Stimulated activated naive CD8-positive, alpha-beta T cell treated with anti-CD3 and anti-CD28 coated beads, Interleukin-15, amount 100 ng/mL, for 72 hours (primary cell): ENCODE data around the gene MED16.
"Not testable (repeated sequence)": the region's sequence is repeated elsewhere in the genome, so short reads cannot be mapped to it uniquely, and the experiment has no call there.

Experiments used
- ATAC-seq: fragments of 150-1000 bp; cut with Tn5 transposase; 2 replicates; pipeline ENCODE4 v1.10.0; 2021; ENCODE audit warnings: mild to moderate bottlenecking, moderate library complexity
- DNase-seq, 2 donors: peaks; one replicate each; pipeline ENCODE4 v3.0.0; 2021 to 2022
- H3K27ac Mint-ChIP-seq, 2 donors: one replicate each; pipeline ENCODE4 v1.8.0; 2022; ENCODE audit warnings: mild to moderate bottlenecking in 2 of 2, mixed read lengths in 2 of 2, moderate library complexity in 2 of 2
- H3K27me3 Mint-ChIP-seq: one replicate; pipeline ENCODE4 v1.8.0; 2022; ENCODE audit warnings: mixed read lengths
- H3K4me1 Mint-ChIP-seq: one replicate; pipeline ENCODE4 v1.8.0; 2022; ENCODE audit warnings: mild to moderate bottlenecking, mixed read lengths
- H3K4me3 Mint-ChIP-seq, 2 donors: one replicate each; pipeline ENCODE4 v1.8.0; 2022; ENCODE audit warnings: mild to moderate bottlenecking in 2 of 2, mixed read lengths in 2 of 2, moderate library complexity in 1 of 2
- H3K9me3 Mint-ChIP-seq, 2 donors: one replicate each; pipeline ENCODE4 v1.8.0; 2022; ENCODE audit warnings: mixed read lengths in 2 of 2

The MED16 gene

DNA sequence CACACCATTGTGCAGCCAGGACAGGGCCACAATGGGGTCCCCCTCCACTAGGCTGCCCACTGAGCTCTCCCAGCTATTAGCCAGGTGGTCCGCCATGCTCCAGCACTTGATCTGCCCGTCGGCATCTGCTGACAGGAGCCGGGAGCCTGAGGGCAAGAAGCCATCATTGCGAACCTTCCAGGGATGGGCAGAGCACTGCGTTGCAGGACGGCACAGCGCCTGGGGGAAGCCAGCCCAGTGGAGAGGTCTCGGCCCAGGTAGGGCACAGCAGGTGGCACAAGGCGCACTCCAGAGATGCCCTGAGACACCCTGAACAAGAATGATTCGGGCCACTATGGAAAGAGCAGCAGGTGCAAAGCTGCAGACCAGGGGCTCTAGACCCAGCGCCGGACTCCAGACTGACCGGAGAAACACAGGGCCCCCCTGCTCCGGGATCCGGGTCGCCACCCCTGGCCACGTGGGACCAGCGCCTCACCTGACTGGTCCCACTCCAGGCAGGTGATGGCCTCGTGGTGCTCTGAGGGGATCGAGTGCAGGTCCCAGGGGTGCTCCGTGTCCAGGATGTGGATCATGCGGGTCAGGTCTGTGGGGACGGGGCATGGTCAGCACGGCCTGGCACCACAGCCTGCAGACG is 3.2 kb downstream of the MED16 start:
- Mint-ChIP-seq H3K9me3 (no peaks in the 10 kb centered on the region), H3K27me3 (no peaks in the 10 kb centered on the region), H3K27ac (no peak overlapping the region), H3K4me3 (no peak overlapping the region), H3K4me1 (peaks cover 27% of the 10 kb centered on the region)
- no peak for ATAC-seq
- DNase-seq, result no peak

DNA sequence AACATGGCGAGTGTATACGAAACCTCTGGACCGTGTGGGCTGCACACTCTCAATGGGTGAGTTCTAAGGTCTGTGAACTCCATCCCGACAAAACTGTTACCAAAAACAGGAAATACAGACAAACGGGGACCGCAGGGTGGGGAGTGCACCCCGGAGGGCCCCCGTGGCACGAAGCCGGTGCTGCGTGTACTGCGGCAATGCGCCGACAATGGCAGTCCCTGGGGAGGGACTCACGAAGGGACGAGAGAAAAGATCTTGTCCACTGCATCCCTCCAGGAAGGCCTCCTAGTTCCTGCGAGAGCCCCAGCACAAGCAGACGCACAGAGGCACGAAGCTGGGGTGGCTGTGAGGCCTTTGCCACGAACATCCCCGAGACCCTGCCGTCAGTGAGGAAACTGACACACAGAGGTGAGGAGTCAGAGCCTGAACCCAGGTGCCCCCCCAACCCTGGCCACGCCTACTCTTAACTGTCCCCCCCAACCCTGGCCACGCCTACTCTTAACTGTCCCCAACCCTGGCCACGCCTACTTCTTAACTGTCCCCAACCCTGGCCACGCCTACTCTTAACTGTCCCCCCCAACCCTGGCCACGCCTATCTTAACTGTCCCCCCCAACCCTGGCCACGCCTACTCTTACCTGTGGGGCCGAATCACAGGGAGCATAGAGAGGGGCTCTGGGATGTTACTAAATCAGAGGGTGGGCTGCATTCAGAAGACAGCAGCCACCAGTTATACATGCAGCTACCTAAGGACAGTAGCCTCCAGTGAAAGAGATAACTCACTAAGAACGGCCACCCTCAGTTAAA is 4.2 kb downstream of the MED16 start:
- no peak for DNase-seq
- Mint-ChIP-seq H3K4me1 (peaks cover 24% of the 10 kb centered on the region), H3K4me3 (no peak overlapping the region), H3K27me3 (no peaks in the 10 kb centered on the region), H3K27ac (no peak overlapping the region), H3K9me3 (no peaks in the 10 kb centered on the region)
- ATAC-seq, result no peak

DNA sequence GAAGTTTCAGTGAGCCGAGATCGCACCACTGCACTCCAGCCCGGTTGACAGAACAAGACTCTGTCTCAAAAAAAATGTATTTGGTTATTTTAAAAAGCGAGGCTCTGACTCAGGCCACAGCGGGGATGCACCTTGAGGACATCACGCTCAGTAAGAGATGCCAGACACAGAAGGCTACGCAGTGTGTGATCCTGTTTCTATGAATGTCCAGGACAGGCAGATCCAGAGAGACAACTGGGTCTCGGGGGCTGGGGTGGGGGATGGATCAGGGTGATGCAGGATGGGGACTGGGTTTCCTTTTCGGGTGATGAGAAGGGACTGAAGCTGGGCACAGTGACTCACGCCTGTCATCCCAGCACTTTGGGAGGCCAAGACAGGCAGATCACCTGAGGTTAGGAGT is 5.4 kb downstream of the MED16 start:
- DNase-seq, result no peak
- peaks cover 20% of the 10 kb centered on the region for H3K4me1 Mint-ChIP-seq
- no peaks in the 10 kb centered on the region for H3K9me3 Mint-ChIP-seq
- H3K4me3 Mint-ChIP-seq, result no peak overlapping the region
- ATAC-seq, result no peak
- H3K27me3 Mint-ChIP-seq, result no peaks in the 10 kb centered on the region
- peak overlapping the region in 1 of 2 donors; percentile 46 for H3K27ac Mint-ChIP-seq

DNA sequence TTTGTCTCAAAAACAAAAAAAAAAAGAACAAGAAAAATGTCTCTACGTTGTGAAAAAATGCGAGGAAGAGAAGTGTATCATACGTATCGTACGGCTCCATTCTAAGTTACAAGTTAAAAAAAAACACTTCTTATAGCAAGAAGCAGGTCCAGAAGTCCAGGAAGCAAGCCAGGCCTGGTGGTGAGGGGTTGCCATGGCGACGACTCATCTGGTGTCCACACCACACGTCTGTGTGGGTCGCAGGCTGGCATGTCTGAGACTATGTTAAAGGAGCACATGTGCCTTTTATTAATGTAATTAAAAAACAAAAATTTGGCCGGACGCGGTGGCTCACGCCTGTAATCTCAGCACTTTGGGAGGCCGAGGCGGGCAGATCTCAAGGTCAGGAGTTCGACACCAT is 5.9 kb downstream of the MED16 start:
- no peak for ATAC-seq
- H3K27me3 Mint-ChIP-seq, result no peaks in the 10 kb centered on the region
- H3K9me3 Mint-ChIP-seq, result no peaks in the 10 kb centered on the region
- H3K4me3 Mint-ChIP-seq, result no peak overlapping the region
- no peak overlapping the region for H3K27ac Mint-ChIP-seq
- no peak for DNase-seq
- H3K4me1 Mint-ChIP-seq, result peaks cover 16% of the 10 kb centered on the region

DNA sequence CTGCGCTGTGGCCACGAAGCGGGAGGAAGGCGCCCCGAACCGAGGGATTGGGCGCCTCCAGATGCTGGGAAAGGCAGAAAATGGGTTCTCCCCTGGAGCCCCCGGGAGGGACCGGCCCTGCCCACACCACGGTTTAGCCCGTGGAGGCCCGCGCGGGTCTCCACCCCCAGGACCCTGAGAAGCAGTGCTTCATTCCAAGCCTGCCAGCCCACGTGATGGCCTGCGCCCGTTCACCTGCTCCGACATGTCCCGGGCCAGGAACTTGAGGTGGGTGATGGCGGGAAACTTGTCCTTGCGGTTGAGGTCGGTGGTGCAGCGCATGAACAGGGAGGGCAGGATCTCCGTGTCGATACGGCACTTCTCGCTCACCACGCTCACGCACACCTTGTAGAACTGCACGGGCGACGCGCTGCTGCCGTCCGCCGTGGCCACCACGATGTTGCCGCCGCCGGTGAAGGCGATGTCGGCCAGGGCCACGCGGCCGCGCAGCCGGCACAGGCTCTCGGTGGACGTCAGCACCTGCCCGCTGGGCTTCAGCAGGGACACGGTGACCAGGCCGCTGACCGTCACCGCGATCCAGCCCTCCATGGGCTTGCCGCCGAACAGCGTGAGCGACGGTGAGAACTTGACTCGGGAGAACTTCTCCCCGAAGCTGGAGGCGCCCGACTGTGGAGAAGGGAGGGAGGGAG is 7.3 kb downstream of the MED16 start:
- H3K4me3 Mint-ChIP-seq, result no peak overlapping the region
- ATAC-seq (no peak), DNase-seq (no peak)
- peaks cover 6% of the 10 kb centered on the region for H3K4me1 Mint-ChIP-seq
- H3K27me3 Mint-ChIP-seq, result no peaks in the 10 kb centered on the region
- H3K9me3 Mint-ChIP-seq, result no peaks in the 10 kb centered on the region
- H3K27ac Mint-ChIP-seq, result no peak overlapping the region

DNA sequence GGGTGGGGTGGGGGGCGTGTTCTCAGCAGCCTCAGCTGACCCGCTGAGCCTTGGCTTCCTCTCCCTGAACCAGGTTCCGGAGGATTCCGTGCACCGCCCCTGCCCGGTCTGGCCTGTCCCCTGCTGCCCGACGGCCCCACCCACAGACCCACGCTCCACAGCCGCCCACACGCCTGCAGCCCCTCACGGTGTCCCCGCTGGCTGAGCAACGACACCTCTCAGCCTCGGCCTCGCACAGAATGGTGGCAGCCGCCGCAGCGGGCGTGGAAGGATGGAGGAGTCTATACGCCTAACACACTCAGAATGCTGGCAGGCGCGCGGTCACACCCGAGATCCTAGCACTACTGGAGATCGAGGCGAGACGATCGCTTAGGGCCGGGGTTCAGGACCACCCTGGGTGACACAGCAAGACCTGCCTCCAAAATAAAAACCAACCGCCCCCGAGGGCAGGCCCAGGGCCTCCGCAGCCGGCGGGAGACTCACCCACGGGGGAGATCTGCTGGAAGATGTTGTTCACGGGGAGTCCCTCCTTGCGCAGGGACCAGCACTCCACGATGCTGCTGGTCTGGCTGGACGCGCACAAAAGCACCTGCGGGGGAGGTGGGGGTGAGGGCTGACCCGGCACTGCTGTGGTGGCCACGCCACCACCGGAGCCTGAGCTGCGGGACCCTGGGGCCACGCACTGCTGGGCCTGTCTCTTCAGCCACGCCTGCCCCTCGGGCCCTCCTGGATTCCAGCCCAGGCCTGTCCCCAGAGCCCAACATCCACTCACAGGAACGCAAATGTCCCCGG is 8.4 kb downstream of the MED16 start:
- ATAC-seq (no peak), DNase-seq (no peak)
- no peaks in the 10 kb centered on the region for H3K9me3 Mint-ChIP-seq
- H3K27me3 Mint-ChIP-seq, result no peaks in the 10 kb centered on the region
- H3K27ac Mint-ChIP-seq, result peak overlapping the region in 1 of 2 donors; percentile 65
- peaks cover 6% of the 10 kb centered on the region for H3K4me1 Mint-ChIP-seq
- no peak overlapping the region for H3K4me3 Mint-ChIP-seq

DNA sequence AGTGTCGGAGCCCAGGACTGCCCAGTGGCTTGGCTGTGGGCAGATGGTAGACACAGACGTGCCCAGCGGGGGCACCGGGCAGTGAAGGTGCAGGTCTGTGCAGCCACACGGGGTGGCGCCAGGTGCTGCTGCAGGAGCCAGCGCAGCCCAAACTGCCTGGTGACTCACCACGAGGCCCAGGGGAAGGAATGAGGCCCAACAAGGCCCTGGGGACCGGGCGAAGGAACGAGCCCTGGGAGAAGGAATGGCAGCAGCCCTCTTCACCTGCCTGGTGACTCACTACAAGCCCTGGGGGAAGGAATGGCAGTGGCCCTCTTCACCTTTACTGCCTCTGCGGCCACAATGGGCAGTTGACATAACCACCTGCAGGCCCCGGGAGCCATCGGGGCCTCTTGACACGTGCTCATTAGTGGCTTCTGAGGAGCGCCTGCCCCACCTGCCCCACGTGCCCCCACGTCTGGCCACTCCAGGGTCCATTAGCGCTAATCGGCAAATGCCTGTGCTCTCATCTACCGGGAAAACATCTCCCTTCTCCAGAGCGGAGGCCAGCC is 9.3 kb downstream of the MED16 start:
- ATAC-seq, result peak; percentile 31
- no peak overlapping the region for H3K4me3 Mint-ChIP-seq
- H3K27ac Mint-ChIP-seq, result no peak overlapping the region
- no peaks in the 10 kb centered on the region for H3K27me3 Mint-ChIP-seq
- peaks cover 6% of the 10 kb centered on the region for H3K4me1 Mint-ChIP-seq
- no peaks in the 10 kb centered on the region for H3K9me3 Mint-ChIP-seq
- no peak for DNase-seq

DNA sequence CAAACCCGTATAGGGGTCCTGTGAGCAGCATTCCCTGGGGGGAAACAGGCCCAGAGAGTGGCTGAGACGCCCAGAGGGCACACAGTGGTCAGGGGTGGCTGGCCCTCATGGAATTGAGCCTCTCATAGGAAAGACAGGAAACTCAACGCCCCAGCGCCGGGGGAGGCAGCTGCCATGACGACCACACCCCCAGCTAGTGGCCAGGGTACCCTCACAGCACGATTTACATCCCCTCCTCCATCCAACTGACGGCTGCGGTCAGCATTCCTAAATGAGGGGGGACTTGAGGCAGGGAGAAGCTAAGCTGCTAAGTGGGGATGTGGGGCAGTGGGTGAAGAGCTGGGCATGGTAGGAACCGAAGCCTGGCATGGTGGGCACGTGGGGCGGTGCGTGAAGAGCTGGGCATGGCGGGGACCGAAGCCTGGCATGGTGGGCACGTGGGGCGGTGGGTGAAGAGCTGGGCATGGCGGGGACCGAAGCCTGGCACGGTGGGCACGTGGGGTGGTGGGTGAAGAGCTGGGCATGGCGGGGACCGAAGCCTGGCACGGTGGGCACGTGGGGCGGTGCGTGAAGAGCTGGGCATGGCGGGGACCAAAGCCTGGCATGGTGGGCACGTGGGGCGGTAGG is 10.0 kb downstream of the MED16 start:
- Mint-ChIP-seq H3K9me3 (no peaks in the 10 kb centered on the region), H3K4me3 (no peak overlapping the region), H3K27ac (no peak overlapping the region), H3K27me3 (no peaks in the 10 kb centered on the region), H3K4me1 (peaks cover 6% of the 10 kb centered on the region)
- DNase-seq (no peak), ATAC-seq (no peak)

DNA sequence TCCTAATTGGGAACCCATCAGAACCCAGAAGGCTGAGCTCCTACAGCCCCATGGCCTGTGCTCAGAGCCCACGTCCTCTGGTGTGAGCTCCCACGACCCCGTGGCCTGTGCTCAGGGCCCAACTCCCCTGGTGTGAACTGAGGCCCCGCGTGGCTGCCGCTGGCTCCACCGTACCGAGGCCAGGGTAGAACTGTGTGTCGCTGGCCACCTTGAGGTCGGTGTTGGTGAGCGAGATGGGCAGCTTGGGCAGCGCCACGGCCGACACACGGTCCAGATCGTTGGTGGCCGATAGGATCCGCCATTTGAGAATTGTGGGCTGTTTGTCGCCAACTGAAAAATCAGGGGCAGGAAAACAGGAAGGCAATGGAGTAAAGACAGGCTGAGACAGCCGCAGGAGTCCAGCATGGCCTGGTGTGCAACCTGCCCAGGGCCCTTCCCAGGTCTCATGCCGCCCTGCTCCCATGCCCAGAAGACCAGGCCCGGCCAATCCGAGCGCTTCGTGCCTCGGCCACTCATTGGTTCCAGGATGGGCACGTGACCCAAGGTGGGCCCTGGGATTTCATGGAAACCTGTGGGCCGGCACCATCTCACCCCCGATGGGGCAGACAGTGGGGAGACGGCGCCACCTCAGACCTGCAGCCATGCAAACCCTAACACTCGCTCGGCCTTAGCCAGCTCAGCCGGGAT is 11.5 kb downstream of the MED16 start:
- no peak for ATAC-seq
- no peak for DNase-seq
- Mint-ChIP-seq H3K9me3 (no peaks in the 10 kb centered on the region), H3K4me3 (no peak overlapping the region), H3K27me3 (no peaks in the 10 kb centered on the region), H3K27ac (no peak overlapping the region), H3K4me1 (peaks cover 6% of the 10 kb centered on the region)

DNA sequence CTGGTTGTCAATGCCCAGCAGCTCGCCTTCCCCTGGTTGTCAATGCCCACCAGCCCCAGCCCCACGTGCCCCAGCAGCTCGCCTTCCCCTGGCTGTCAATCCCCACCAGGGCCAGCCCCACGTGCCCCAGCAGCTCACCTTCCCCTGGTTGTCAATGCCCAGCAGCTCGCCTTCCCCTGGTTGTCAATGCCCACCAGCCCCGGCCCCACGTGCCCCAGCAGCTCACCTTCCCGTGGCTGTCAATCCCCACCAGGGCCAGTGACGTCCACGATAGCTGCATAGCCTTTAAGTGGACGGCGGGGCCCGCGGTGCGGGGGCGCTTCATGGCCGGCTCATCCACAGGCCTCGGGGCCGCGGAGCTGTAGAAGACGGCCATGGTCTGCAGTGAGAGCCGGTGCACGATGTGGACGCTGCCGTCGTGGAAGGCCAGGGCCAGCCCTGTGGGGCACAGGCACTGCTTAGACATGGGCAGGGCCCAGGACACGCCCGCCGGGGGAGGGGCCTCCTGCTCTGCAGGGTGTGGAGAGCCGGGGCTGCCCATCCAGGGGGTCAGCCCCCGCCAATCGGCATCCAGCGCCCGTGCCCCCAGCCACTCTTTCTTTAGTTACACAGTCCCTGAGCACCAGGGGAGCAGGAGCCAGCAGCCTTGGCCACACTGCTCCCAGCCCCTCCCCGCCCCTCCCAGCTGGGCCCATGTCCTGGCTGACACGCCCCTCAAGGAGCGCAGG is 13.1 kb downstream of the MED16 start:
- Mint-ChIP-seq H3K9me3 (no peaks in the 10 kb centered on the region), H3K27me3 (no peaks in the 10 kb centered on the region), H3K4me1 (peaks cover 6% of the 10 kb centered on the region), H3K27ac (peak overlapping the region in 1 of 2 donors; percentile 19), H3K4me3 (no peak overlapping the region)
- no peak for DNase-seq
- ATAC-seq, result no peak

DNA sequence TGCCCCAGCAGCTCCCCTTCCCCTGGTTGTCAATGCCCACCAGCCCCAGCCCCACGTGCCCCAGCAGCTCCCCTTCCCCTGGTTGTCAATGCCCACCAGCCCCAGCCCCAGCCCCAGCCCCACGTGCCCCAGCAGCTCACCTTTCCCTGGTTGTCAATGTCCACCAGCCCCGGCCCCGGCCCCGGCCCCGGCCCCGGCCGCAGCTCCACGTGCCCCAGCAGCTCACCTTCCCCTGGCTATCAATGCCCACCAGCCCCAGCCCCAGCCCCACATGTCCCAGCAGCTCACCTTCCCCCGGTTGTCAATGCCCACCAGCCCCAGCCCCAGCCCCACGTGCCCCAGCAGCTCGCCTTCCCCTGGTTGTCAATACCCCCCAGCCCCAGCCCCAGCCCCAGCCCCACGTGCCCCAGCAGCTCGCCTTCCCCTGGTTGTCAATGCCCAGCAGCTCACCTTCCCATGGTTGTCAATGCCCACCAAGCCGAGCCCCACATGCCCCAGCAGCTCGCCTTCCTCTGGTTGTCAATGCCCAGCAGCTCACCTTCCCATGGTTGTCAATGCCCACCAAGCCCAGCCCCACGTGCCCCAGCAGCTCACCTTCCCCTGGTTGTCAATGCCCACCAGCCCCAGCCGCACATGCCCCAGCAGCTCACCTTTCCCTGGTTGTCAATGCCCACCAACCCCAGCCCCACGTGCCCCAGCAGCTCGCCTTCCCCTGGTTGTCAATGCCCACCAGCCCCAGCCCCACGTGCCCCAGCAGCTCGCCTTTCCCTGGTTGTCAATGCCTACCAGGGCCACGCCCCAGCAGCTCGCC is 14.0 kb downstream of the MED16 start:
- not testable (repeated sequence) for H3K27me3 Mint-ChIP-seq, H3K9me3 Mint-ChIP-seq, ATAC-seq, H3K4me1 Mint-ChIP-seq, DNase-seq, H3K4me3 Mint-ChIP-seq
- H3K27ac Mint-ChIP-seq, result peak overlapping the region; percentile 15 to 23

DNA sequence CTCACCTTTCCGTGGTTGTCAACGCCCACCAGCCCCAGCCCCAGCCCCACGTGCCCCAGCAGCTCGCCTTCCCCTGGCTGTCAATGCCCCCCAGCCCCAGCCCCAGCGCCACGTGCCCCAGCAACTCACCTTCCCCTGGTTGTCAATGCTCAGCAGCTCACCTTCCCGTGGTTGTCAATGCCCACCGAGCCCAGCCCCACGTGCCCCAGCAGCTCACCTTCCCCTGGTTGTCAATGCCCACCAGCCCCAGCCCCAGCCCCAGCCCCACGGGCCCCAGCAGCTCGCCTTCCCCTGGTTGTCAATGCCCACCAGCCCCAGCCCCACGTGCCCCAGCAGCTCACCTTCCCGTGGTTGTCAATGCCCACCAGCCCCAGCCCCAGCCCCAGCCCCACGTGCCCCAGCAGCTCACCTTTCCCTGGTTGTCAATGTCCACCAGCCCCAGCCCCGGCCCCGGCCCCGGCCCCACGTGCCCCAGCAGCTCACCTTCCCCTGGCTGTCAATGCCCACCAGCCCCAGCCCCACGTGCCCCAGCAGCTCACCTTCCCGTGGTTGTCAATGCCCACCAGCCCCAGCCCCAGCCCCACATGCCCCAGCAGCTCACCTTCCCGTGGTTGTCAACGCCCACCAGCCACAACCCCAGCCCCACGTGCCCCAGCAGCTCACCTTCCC is 14.9 kb downstream of the MED16 start:
- not testable (repeated sequence) for ATAC-seq, DNase-seq, H3K4me3 Mint-ChIP-seq, H3K9me3 Mint-ChIP-seq, H3K4me1 Mint-ChIP-seq, H3K27me3 Mint-ChIP-seq, H3K27ac Mint-ChIP-seq

DNA sequence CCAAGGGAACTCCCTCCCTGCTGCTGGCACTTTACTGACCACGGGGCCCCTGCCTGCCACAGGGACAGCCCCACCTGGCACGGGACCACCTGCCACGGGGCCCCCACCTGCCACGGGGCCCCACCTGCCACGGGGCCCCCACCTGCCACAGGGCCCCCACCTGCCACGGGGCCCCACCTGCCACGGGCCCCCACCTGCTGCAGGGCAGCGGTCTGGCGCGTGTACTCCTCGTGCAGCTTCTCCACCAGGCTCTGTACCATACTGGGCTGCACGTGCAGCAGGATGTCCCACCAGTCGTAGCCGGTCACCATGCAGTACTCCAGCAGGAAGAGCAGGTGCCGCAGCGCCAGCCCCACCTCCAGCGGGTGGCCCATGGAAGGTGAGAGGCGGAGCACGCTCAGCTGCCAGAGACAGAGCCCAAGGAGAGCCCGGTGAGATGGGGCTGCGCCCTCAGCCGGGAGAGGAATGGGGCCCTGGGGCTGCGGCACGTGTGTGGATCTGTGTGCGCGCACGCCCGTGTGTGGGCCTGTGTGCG is 16.1 kb downstream of the MED16 start:
- no peaks in the 10 kb centered on the region for H3K9me3 Mint-ChIP-seq
- ATAC-seq, result peak; percentile 16
- H3K4me1 Mint-ChIP-seq, result peaks cover 9% of the 10 kb centered on the region
- no peak for DNase-seq
- H3K27me3 Mint-ChIP-seq, result no peaks in the 10 kb centered on the region
- H3K4me3 Mint-ChIP-seq, result no peak overlapping the region
- H3K27ac Mint-ChIP-seq, result no peak overlapping the region
